Activated CD4-positive, alpha-beta T cell treated with anti-CD3 and anti-CD28 coated beads for 48 hours (primary cell): ENCODE measurements around the gene AGAP2.

Experiments
- DNase-seq: peaks from one replicate; pipeline ENCODE4 v3.0.0-alpha.2; 2020

AGAP2 gene

DNA sequence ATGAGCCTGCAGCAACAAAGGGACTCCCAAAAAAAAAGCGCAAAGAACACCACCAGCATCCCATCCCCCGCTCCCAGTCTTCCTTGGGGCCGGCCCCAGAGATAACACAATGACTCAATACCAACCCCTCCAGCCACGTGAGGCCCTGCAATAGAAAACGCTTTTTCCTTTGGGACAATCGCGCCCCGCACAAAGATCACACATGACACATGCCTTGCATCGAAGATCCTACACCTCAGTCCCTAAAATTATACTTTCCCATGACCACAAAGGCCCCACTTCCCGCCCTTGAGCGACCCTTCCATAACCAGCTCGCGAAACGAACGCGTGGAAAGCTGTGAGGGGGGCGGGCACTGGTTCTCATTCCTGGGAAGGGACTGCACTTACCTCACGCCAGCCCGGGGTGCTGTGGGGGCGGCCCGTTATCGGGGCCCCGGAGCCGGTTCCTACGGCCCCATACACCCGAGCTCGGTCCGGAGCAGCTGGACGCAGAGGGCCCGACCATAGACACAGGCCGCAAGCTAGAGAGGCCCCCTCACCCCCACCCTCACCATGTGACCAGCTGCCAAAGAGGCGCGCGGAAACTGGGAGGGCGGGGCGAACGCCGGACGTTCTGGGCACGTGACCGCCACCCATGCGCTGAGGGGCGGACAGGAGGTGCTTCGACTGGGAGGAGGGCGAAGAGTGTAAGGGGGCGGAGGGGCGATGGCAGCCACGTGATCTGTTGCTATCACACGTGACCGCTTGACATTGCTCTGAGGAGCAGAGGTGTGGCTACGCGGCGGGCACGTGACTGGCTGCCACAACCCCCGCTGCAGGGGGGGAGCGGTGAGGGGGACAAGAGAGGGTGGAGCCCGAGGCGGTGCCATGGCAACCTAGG is 13.5 kb upstream of the AGAP2 start, which contains the start of gene CDK4:
TSS of gene CDK4 (minus strand) at position 523 of the 880 bp plus-strand sequence. CDS start 593 bp downstream, outside the sequence.
- DNase-seq: peak; percentile 99

DNA sequence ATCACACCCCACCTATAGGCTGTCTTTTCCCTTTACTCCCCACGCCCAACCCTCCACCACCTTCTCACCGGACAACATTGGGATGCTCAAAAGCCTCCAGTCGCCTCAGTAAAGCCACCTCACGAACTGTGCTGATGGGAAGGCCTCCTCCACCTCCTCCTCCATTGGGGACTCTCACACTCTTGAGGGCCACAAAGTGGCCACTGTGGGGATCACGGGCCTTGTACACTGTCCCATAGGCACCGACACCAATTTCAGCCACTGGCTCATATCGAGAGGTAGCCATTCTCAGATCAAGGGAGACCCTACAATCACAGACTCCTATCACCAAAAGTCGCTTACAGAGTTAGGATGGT is 12.9 kb upstream of the AGAP2 start:
- no peak for DNase-seq

DNA sequence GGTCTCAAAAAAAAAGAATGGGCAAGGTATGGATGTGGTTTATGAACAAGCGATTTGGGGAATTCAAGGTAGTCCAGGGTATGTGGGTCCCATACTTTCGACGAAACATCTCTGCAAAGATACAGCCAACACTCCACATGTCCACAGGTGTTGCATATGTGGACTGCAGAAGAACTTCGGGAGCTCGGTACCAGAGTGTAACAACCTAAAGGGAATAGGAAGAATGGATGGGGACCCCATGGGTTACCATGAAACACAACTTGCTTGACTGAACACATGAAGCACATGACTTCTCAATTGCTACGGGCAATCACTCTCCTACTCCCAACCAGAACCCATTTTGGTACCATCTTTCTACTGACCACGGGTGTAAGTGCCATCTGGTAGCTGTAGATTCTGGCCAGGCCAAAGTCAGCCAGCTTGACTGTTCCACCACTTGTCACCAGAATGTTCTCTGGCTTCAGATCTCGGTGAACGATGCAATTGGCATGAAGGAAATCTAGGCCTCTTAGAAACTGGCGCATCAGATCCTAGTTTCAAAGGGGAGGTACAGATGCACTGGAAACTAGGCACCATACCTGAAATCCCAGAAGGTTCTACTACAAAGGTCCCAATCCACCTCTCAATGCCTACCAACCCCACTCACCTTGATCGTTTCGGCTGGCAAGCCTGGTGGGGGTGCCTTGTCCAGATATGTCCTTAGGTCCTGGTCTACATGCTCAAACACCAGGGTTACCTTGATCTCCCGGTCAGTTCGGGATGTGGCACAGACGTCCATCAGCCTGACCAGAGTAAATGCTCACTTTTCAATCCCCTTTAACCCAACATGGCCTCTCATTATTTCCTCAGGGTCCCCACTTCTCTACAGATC is 12.3 kb upstream of the AGAP2 start:
- DNase-seq: no peak

DNA sequence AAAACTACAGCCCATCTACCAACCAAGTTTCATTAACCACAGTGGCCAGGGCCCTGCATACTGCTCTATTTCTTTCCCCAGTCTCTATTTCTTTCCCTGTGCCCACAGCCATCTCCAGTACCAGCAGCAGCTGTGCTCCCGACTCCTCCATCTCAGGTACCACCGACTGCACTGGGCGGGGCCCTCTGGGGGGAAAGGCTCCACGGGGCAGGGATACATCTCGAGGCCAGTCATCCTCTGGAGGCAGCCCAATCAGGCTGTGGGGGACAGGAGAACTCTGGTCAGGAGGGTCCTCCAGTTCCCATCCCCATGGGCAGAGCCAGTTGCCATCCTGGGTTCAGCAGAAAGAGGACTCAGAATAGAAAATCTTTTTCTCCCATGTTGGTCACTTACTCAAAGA is 10.5 kb upstream of the AGAP2 start:
- DNase-seq: no peak

DNA sequence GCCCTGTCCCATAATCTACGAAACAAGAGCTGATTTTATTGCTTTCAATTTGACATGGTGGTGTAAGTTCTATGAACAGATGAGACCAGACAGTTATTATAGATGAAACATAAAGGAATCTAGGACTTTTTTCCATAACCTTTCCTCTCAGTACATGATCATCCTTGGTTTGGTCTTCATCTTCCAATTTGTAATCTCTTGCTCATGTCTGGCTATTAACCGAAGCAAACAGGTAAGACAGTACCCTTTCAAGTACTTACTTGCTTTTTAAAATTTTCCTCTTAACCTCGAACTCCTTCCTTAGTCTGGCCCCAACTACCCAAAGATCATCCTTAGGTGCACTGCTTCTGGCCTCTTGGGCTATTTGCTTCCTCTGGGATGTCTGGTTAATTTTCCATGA is 7.5 kb upstream of the AGAP2 start:
- no peak for DNase-seq

DNA sequence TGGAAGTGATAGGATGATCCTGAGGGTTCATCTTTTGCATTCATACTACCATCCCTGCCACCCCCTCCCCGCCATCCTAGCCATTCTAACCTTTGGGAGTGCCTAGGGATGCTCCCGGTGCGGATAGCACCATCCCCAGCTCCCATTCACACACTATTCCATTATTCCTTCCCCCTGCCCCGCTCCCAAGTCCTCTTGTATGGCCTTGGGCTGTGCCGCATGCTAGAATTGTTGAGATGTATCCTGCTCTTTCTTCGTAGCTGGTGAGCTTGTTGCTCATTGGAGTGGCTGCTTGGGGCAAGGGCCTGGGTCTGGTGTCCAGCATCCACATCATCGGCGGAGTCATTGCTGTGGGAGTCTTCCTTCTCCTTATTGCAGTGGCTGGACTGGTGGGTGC is 6.9 kb upstream of the AGAP2 start:
- no peak for DNase-seq

DNA sequence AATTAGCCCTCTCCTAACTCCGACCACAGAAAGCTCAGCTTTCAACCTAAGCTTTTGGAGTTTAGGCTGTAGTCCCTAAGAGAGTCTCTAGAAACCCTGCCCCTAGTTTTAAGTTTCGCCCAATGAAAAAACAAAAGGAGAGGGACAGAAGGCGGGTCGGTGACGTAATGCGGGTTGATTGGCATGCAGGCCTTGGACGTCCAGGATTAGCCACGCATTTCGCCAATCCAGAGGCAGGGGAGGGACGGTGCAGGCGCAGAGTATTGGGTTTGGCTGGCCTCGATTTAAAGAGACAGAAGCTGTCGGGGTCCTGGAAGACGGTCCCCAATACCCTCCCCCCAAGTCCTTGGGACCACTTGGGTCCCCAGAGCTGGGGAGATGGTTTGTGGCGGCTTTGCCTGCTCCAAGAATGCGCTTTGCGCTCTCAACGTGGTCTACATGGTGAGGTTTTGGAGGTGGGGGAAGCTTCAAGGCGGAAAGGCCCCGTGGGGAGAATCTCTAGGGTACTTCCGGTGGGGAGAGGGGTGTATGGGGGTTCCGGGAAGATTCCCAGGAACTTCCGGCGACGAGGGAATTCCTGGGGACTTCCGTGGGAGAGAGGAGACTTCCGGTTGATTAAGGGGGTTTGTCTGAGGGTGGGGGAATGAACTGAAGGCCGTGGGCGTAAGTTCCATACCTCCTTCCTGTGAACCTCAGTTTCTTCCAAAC is 6.4 kb upstream of the AGAP2 start, which contains the start of gene TSPAN31:
TSS of gene TSPAN31 (plus strand) at position 263 of the 708 bp plus-strand sequence. CDS start at position 379, 116 bp downstream.
- DNase-seq: peak; percentile 97

DNA sequence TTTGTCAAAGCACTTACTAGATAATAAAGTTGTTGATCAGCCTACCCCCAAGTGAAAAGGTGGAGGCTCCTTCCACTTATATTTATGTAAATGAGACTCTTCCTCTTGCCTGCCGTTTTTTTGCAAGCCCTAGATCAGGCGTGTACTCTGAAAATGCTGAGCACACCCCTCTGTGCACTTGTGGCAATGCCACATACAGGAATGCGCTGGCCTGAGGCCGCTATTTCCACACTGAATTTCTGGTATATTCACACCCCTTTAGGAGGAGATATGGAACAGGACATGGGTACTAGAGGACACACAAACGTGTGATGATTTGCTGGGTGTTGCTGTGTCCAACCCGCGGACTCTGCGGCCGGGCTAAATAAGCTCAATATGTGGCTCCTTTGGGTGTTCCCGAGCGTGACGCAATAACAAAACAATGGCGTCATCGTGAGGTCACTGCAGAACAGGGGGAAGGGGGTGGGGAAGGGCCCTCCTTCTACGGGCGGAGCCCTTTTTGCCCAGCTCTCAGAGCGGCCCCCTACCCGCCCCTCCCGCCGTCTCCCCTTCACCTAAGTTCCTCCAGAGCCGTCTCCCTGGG is 5.7 kb upstream of the AGAP2 start:
- peak; percentile 86 for DNase-seq

DNA sequence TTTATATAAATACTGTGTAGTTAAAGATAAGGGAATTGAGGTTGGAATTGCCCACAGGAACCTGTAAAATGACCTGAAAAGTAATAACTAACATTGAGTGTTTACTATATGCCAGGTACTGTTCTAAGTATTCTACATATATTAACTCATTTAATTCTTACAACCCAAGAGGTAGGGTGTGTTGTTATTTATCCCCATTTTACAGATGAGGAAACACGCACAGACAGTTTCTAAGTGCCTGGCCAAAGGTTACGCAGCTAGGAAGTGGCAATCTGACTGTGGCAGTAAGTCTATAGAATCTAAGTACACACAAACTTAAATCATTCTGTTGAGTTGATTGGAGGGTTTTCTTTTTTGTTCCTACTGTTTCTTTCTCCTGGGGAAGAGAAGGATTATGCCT is 5.2 kb upstream of the AGAP2 start:
- no peak for DNase-seq

DNA sequence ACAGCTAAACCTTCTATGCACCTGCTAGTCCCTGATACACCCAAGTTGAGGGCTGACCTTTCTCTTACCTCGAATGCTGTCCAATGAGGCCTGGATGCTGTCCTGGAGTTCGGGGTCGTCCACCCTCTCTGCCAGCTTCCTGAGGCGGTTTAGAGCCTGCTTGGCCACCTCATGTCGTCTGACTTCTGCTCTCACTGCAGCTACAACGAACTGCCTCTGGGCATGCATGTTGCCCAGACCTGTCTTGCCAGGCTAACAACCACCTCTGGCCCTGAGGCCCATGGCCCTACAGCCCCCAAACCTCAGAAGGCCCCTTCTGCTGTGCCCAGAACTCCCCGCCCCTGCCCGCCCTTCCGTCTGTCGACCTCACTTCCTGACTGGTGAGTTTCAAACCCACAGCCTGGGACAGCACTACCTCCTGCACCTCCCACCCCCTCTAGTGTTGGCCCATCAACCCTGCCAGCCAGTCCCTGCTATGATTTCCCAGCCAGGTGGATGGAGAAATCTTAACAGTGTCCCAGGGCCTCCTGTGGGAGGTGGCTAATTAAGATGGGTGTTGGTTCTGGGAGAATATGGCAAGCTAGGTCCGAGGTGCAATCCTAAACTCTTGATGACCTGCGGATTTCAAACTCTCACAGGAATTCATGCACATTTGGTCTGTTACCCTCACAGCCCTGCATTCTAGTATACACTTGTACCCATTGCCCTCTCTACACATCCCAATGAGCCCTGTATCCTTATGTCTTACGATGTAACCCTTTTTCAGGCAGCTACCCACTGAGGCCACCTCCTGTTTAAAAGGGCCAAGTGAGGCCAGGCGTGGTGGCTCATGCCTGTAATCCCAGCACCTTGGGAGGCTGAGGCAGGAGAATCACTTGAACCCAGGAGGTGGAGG is 3.5 kb upstream of the AGAP2 start:
- peak; percentile 84 for DNase-seq

DNA sequence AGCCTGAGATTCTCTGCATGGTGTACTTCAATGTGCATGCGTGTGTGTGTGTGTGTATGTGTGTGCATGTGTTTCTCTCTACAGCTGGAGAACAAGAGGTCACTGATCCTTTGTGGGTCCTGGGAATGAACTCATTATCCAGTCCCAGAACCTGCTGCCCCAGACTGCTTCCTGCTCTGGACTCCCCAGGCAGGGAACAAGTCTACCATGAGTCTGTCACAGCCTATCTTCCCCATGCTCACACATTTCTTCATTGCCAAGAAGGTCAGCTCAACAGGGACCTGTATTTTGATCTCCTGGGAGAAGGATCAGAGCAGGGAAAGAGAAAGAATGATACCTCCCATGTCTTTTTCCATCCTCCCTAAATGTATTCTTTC is 2.9 kb upstream of the AGAP2 start:
- no peak for DNase-seq

DNA sequence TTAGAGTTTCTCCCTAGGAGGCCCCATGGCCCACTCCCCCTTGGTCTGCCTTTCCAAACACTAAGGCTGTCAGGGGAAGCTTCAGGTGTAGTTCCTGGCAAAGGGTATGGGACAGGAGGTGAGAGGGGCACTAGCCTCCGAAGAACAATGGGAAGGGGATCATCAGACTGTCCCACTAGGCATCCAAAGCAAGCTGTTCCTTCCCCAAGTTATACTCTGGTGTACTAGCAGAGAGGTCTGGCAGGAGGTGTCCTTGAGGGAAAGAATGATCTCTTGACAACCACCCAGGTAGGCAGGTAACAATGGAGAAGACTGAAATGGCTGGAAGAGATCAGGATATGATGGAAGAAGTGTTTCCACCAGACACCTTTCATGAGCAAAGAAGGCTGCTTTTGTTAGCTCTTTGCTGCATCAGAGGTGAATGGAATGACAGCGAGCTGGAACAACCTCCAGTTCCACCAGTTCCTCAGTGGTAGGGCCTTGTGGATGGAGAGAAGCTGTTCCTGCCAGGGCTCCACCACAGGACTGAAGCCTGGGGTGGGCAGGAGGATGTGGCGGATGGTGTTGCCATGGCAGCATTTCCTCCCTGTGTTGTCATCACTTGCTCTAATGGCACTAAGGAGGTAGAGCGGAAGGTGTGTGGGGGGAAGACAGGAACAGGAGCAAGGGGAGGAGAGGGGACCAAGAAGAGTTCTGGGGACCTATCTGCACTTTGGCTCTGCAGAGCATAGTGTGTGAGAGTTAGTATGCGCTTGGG is 2.3 kb upstream of the AGAP2 start:
- peak; percentile 76 for DNase-seq

DNA sequence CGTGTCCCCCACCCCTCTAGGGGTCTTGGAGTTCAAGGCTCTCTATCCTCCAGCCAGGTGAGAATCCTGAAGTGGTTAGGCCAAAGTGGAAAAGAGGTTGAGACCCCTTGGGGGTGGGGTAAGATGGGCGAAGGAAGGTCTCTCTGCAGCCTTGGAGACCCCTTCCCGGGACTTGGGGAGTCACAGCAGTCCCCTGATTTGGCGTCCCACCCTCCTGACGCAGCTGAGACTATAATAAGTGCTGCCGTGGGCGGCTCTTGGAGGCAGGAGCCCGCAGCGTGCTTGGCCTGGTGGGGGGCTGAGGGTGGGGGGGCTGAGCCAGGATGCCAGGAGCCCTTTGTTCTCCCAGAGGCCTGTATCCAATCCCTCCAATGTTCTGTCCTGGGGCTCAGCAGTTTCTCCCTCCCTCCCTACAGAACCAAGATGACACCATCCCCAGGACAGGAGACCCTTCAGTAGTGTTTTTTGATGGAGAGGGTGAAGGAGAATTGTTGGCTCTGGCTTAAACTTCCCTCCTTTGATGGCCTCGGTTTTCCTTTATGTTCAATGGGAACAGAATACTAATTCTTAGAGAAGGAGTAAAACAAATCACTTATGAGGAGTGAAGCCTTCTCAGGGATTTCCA is 1.5 kb upstream of the AGAP2 start:
- no peak for DNase-seq

DNA sequence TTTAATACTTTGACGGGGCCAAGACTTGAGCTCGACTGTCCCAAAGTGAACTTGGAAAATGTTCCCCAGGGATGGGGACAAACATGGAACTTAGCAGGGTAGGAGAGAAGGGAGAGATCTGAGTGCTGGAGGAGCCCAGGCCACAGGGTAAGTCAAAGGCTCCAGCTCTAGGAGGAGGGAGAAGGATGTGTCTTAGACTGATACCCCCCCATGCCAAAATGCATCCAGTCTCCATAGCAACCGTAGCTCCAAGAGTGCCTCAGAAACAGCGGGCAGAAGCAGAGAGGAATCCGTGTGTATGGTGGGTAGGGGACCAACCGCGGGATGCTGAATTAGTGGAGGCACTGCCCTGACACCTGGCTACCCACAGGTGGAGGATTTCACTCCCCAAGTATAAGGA is 845 bp upstream of the AGAP2 start:
- DNase-seq: no peak

DNA sequence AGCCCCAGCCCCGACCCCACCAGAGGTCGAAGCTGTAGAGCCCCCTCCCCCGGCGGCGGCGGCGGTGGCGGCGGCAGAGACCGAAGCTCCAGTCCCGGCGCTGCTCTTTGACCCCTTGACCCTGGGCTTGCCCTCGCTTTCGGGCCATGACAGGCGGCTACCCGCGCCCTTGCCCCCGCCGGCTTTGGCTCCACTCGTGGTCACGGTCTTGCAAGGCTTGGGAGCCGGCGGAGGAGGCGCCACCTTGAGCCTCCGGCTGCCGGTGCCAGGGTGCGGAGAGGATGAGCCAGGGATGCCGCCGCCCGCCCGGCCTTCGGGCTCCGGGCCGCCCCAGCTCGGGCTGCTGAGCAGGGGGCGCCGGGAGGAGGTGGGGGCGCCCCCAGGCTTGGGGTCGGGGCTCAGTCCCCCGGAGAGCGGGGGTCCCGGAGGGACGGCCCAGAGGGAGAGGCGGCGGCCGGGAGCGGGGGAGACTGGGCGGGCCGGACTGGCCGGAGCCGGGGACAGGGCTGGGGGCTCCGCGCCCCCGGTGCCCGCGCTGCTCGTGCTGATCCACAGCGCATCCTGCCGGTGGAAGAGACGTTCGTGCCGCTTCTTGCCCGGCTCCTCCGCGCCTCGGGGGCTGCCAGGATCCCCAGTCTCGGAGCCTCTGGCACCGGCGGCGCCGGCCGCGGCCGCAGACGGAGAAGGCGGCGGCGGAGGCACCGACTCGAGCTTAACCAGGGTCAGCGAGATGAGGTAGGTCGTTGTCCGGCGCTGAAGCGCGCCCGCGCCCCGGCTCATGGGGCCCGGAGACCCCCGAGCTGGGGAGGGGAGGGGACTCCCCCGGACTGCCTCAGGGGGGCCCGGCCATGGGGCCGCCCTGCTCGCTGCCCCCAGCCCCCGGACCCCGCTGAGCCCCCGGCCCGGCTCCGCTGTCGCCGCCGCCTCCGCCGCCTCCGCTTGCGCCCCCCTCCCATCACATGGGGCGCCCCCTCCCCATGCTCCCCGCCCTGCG is 778 bp downstream of the AGAP2 start:
- DNase-seq: no peak

DNA sequence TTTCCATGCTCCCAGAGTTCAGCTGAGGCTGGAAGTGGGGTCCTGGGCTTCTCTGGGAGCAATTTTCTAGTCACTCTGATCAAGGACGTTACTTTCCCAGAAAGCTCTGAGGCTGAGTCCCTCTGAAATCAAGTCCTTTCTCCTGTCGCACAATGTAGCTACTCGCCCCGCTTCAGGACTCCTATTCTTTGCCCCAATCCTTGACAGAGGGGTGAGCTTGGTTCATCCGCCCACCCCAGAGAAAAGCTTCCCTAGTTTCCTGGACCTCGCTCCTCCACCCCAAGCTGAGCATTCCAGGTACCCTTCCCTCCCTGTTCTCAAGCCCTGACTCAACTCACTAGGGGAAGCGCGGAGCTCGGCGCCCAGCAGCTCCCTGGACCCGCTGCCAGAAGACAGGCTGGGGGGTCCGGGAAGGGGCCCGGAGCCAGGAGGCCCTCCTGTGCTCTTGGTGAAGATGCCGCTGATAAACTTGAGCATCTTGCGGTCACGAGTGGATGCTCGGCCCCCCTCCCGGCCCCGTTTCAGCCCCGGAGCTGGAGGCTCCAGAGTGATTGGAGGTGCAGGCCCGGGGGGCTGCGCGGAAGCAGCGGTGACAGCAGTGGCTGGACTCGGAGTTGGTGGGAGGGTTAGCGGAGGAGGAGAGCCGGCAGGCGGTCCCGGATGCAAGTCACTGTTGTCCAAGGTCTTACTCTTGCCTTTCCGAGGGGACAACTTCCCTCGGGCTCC is 1.6 kb downstream of the AGAP2 start:
- no peak for DNase-seq

DNA sequence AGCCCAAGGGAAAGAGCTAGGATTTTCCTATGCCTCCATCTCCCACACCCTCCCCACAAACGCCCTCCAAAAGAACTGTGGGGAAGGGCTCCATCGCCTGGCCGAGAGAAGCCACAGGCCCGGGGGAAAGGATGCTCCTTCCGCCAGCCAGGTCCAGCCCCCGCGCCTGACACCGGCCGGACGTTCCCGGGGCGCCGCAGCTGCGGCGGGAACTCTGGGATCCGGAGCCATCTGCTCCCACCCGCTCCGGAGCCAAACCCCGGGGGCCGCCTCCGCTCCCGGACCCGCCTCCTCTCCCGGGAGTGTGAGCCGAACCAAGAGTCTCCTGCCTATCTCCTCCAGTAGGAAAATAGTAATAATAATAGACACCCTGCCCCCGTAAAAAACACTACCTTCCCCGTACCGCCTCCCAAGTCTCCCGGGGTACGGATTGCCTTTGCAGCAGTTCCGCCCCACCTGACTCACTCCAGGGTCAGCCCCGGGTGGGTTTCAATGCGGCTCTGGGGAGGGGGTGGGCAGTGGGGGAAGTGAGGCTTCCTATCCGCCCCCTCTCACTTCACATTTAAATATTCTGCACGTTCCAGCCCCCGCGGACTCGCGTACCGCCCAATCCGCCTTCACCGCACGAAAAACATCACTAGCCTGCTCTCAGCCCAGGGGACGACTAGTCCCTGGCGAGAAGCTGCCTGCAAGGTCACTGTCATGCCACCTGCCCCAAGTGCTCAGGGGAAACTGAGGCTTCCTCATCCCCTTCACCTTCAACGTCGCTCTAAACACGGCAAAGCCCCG is 2.4 kb downstream of the AGAP2 start:
- no peak for DNase-seq
